ENCODE measurements around the gene SCARF2. TPM values are rescaled to one million over a fixed set of nuclear protein-coding genes. Genes with fewer than 3 reads are reported as not detected.

The SCARF2 gene
- total RNA-seq, 3 donors from 2014 or later = 1.2 to 8.7 (median 3.0) TPM

GRCh38 chr22:20403779-20404140 is 33.9 kb downstream of the SCARF2 start:
- no peaks in the 10 kb centered on the region for H3K9me3 ChIP-seq
- no peaks in the 10 kb centered on the region for H3K36me3 ChIP-seq (ENCODE audit: low read depth)
- H3K4me1 ChIP-seq (ENCODE audit: low read depth) = no peaks in the 10 kb centered on the region
- ATAC-seq (no peak), DNase-seq (no peak)
- intact Hi-C loops (cut with DNase I, micrococcal nuclease) = no loop called here
- no peak overlapping the region for H3K4me3 ChIP-seq
- no peak for TF ChIP-seq CTCF (IDR thresholded peaks at IDR 0.05)

- Histone ChIP-seq H3K36me3 (ENCODE audit: low read depth) (no peaks in the 10 kb centered on the region), H3K4me3 (no peak overlapping the region), H3K4me1 (ENCODE audit: low read depth) (no peaks in the 10 kb centered on the region), H3K9me3 (no peaks in the 10 kb centered on the region)
- DNase-seq (no peak), ATAC-seq (no peak)
- intact Hi-C loops (cut with DNase I, micrococcal nuclease) = no loop called here
- TF ChIP-seq CTCF (IDR thresholded peaks at IDR 0.05) = no peak
Measured at GRCh38 chr22:20402960-20403778, 34.5 kb downstream of the SCARF2 start.

- H3K9me3 ChIP-seq = no peaks in the 10 kb centered on the region
- no peak for ATAC-seq
- H3K4me1 ChIP-seq (ENCODE audit: low read depth) = no peaks in the 10 kb centered on the region
- intact Hi-C loops (cut with DNase I, micrococcal nuclease) = no loop called here
- DNase-seq = no peak
- H3K36me3 ChIP-seq (ENCODE audit: low read depth) = no peaks in the 10 kb centered on the region
- TF ChIP-seq CTCF (IDR thresholded peaks at IDR 0.05) = no peak
- H3K4me3 ChIP-seq = no peak overlapping the region
Measured at GRCh38 chr22:20401376-20402014, 36.1 kb downstream of the SCARF2 start.

- ATAC-seq = no peak
- no peak for TF ChIP-seq CTCF (IDR thresholded peaks at IDR 0.05)
- DNase-seq = no peak
- no peak overlapping the region for H3K4me3 ChIP-seq
- H3K36me3 ChIP-seq (ENCODE audit: low read depth) = no peaks in the 10 kb centered on the region
- H3K9me3 ChIP-seq = no peaks in the 10 kb centered on the region
- intact Hi-C loops (cut with DNase I, micrococcal nuclease) = no loop called here
- no peaks in the 10 kb centered on the region for H3K4me1 ChIP-seq (ENCODE audit: low read depth)
Measured at GRCh38 chr22:20400606-20401375, 36.8 kb downstream of the SCARF2 start.

- Histone ChIP-seq H3K36me3 (ENCODE audit: low read depth) (no peaks in the 10 kb centered on the region), H3K4me3 (no peak overlapping the region), H3K4me1 (ENCODE audit: low read depth) (peaks cover 7% of the 10 kb centered on the region), H3K9me3 (no peaks in the 10 kb centered on the region)
- TF ChIP-seq CTCF (IDR thresholded peaks at IDR 0.05) = no peak
- ATAC-seq = no peak
- intact Hi-C loops (cut with DNase I, micrococcal nuclease) = no loop called here
- no peak for DNase-seq
Measured at GRCh38 chr22:20399866-20400605, 37.6 kb downstream of the SCARF2 start.

All from mucosa of descending colon (tissue), 3 donors.